GM12878 (cell line): ENCODE data around the gene CYSRT1. TPM values are rescaled to one million over a fixed set of nuclear protein-coding genes. Genes with fewer than 3 reads are reported as not detected.
A peak's percentile ranks its signal among the peaks of the same experiment; 100 is the strongest.

Experiments
- BMI1 ChIP-seq: fragments of 450-650 bp; IDR thresholded peaks from 2 replicates; pipeline ENCODE4 v1.6.1; 2016; ENCODE audit warnings: mild to moderate bottlenecking, moderate library complexity, borderline replicate concordance
- CREM ChIP-seq: IDR thresholded peaks from 2 replicates; pipeline ENCODE4 v1.6.1; 2014; ENCODE audit warnings: antibody characterized with exemption, low read depth
- IKZF1 ChIP-seq: fragments of 450-650 bp; conservative IDR thresholded peaks from 2 replicates; pipeline ENCODE4 v1.6.1; 2017; ENCODE audit warnings: antibody characterized with exemption, mild to moderate bottlenecking
- JUNB ChIP-seq: IDR thresholded peaks from 2 replicates; pipeline ENCODE4 v1.6.1; 2016; ENCODE audit warnings: antibody characterized with exemption, mild to moderate bottlenecking
- MYC ChIP-seq: IDR thresholded peaks from 2 replicates; pipeline ENCODE4 v1.6.1; 2011; ENCODE audit warnings: mild to moderate bottlenecking, low read length, moderate library complexity, inconsistent platforms; ENCODE audit not compliant: insufficient read depth, insufficient replicate concordance, insufficient read length, severe bottlenecking
- NBN ChIP-seq: fragments of 450-650 bp; IDR thresholded peaks from 2 replicates; pipeline ENCODE4 v1.6.1; 2016
- NKRF ChIP-seq: fragments of 450-650 bp; conservative IDR thresholded peaks from 2 replicates; pipeline ENCODE4 v1.6.1; 2017; ENCODE audit warnings: mild to moderate bottlenecking, moderate library complexity
- RELA ChIP-seq: fragments of 450-650 bp; IDR thresholded peaks from 2 replicates; pipeline ENCODE4 v1.8.0; 2014; ENCODE audit warnings: borderline replicate concordance; ENCODE audit not compliant: partially characterized antibody
- SMARCA5 ChIP-seq: fragments of 450-650 bp; IDR thresholded peaks from 2 replicates; pipeline ENCODE4 v1.6.1; 2017; ENCODE audit warnings: mild to moderate bottlenecking
- TAF1 ChIP-seq: IDR thresholded peaks from 2 replicates; pipeline ENCODE4 v1.6.1; 2011; ENCODE audit warnings: mild to moderate bottlenecking, low read depth, low read length, borderline replicate concordance
- ZBTB33 ChIP-seq: fragments of 450-650 bp; IDR thresholded peaks from 2 replicates; pipeline ENCODE4 v1.6.1; 2017; ENCODE audit warnings: mild to moderate bottlenecking
- ZBTB40 ChIP-seq: fragments of 450-650 bp; IDR thresholded peaks from 2 replicates; pipeline ENCODE4 v1.6.1; 2016; ENCODE audit warnings: mild to moderate bottlenecking, moderate library complexity, borderline replicate concordance
- ZSCAN29 ChIP-seq: fragments of 450-650 bp; IDR thresholded peaks from 2 replicates; pipeline ENCODE4 v1.6.1; 2017; ENCODE audit warnings: mild to moderate bottlenecking, moderate library complexity
- polyA plus RNA-seq, 11 experiments: library from polyadenylated mRNA; depleted of rRNA in 4 of 11; unstranded in 6 of 11; stranded (reverse) in 5 of 11; fragments of >200 nt; fragmentation: Nextera tagmentation in 4 of 11; fragmentation: Illumina TruSeq in 1 of 11; extraction: Ambion mirVana in 4 of 11; extraction: Trizol in 1 of 11; gene quantifications; 1 replicate in 1 of 11; 2 replicates in 10 of 11; pipeline versions ENCODE4 v1.2.1 to v1.2.3, GENCODE V29; 2011 to 2016; ENCODE audit warnings: inconsistent platforms in 2 of 11, missing spikeins in 2 of 11, low read depth in 1 of 11
- total RNA-seq, 4 experiments: library from RNA; depleted of rRNA in 3 of 4; stranded (reverse); fragments of >200 nt in 3 of 4; fragmentation: Illumina TruSeq in 1 of 4; extraction: Trizol in 1 of 4; gene quantifications; 2 replicates each; pipeline versions ENCODE4 v1.2.1 to v1.2.3, GENCODE V29; 2013 to 2021
- TF ChIP-seq, protein P1 (sequence below): IDR thresholded peaks from 2 replicates; pipeline ENCODE4 v1.6.1; 2012; ENCODE audit warnings: low read length, inconsistent platforms
- TF ChIP-seq, protein P2 (sequence below): fragments of 450-650 bp; IDR thresholded peaks from 2 replicates; pipeline ENCODE4 v1.6.1; 2017; ENCODE audit warnings: mild to moderate bottlenecking, moderate library complexity

The CYSRT1 gene
- total and polyA plus RNA-seq, 10 of the 15 experiments (the other 5 are each of a cell fraction or from before 2014, with no cell fraction given): 0.24 to 3.6 (median 0.97) TPM; not detected in 1

DNA sequence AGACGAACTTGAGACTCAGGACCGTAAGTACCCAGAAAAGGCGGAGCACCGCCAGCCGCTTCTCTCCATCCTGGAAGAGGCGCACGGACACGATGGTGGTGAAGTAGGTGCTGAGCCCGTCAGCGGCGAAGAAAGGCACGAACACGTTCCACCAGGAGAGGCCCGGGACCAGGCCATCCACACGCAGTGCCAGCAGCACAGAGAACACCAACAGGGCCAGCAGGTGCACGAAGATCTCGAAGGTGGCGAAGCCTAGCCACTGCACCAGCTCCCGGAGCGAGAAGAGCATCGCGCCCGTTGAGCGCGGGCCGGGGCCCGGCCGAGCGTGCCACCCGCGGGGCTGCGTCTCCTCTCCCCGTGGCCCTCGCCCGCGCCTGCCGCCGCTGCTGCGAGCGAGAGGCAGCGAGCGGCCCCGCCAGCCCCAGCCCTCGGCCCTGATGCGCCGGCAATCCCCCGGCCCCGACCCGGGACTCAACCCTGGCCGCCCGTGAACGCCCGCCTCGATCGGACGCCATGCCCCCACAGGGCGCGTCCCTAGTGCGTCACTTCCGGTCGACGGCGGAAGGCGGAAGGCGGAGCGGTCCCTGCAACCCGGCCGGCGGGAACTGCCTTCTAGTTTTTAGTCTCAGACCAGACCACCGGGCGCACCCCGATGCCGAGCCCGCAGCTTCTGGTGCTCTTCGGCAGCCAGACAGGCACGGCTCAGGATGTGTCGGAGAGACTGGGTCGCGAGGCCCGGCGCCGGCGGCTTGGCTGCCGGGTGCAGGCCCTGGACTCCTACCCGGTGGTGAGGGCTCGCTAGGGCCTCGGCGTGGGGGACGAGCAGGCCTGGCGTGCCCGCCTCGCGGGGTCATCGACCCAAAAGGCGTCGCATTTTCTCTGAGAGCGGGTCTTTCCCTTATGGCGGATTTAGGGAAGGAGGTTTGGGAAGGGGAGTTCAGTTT is 19.6 kb upstream of the CYSRT1 start, which contains the start of the genes NDOR1 and TMEM203 (continued):
- TF ChIP-seq NKRF (peak; percentile 96), TAF1 (peak; percentile 80; the same call in 1 of the 2 replicates), RELA (peak; percentile 69), JUNB (no peak), MYC (no peak), ZBTB33 (no peak), IKZF1 (peak; percentile 87), SMARCA5 (peak; percentile 69; the same call in 1 of the 2 replicates), ZBTB40 (peak; percentile 94), ZSCAN29 (peak; percentile 60; the same call in 1 of the 2 replicates), CREM (peak; percentile 99), BMI1 (no peak), NBN (peak; percentile 54; the same call in 1 of the 2 replicates)
- TF ChIP-seq, protein P1, sequence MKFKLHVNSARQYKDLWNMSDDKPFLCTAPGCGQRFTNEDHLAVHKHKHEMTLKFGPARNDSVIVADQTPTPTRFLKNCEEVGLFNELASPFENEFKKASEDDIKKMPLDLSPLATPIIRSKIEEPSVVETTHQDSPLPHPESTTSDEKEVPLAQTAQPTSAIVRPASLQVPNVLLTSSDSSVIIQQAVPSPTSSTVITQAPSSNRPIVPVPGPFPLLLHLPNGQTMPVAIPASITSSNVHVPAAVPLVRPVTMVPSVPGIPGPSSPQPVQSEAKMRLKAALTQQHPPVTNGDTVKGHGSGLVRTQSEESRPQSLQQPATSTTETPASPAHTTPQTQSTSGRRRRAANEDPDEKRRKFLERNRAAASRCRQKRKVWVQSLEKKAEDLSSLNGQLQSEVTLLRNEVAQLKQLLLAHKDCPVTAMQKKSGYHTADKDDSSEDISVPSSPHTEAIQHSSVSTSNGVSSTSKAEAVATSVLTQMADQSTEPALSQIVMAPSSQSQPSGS: no peak
- TF ChIP-seq, protein P2, sequence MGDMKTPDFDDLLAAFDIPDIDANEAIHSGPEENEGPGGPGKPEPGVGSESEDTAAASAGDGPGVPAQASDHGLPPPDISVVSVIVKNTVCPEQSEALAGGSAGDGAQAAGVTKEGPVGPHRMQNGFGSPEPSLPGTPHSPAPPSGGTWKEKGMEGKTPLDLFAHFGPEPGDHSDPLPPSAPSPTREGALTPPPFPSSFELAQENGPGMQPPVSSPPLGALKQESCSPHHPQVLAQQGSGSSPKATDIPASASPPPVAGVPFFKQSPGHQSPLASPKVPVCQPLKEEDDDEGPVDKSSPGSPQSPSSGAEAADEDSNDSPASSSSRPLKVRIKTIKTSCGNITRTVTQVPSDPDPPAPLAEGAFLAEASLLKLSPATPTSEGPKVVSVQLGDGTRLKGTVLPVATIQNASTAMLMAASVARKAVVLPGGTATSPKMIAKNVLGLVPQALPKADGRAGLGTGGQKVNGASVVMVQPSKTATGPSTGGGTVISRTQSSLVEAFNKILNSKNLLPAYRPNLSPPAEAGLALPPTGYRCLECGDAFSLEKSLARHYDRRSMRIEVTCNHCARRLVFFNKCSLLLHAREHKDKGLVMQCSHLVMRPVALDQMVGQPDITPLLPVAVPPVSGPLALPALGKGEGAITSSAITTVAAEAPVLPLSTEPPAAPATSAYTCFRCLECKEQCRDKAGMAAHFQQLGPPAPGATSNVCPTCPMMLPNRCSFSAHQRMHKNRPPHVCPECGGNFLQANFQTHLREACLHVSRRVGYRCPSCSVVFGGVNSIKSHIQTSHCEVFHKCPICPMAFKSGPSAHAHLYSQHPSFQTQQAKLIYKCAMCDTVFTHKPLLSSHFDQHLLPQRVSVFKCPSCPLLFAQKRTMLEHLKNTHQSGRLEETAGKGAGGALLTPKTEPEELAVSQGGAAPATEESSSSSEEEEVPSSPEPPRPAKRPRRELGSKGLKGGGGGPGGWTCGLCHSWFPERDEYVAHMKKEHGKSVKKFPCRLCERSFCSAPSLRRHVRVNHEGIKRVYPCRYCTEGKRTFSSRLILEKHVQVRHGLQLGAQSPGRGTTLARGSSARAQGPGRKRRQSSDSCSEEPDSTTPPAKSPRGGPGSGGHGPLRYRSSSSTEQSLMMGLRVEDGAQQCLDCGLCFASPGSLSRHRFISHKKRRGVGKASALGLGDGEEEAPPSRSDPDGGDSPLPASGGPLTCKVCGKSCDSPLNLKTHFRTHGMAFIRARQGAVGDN: peak; percentile 71
